Vagina (tissue), 2 donors: Measurements from ENCODE around the gene PGR.

Experiments used
- POLR2A ChIP-seq, 2 donors: fragments of 450-650 bp; IDR thresholded peaks; one replicate each; pipeline ENCODE4 v1.6.1; 2017; ENCODE audit warnings: antibody characterized with exemption in 2 of 2, mild to moderate bottlenecking in 2 of 2, moderate library complexity in 2 of 2
- POLR2AphosphoS5 ChIP-seq, 2 donors: sonication (generic); formaldehyde crosslinking; IDR thresholded peaks; one replicate each; pipeline ENCODE4 v1.9.0; 2017; ENCODE audit warnings: antibody characterized with exemption in 2 of 2, mild to moderate bottlenecking in 2 of 2, low read depth in 1 of 2; ENCODE audit not compliant: insufficient read depth in 1 of 2
- TF ChIP-seq, protein P1 (sequence below), 3 experiments: fragments of 450-650 bp in 2 of 3; fragments of 200-600 bp in 1 of 3; sonication (generic) in 1 of 3; IDR thresholded peaks; one replicate each; pipeline ENCODE4 v1.5.1; 2017 to 2019; ENCODE audit warnings: antibody characterized with exemption in 3 of 3, mild to moderate bottlenecking in 2 of 3, moderate library complexity in 2 of 3

- TF ChIP-seq POLR2A (IDR thresholded peaks at IDR 0.05) (no peak), POLR2AphosphoS5 (IDR thresholded peaks at IDR 0.05; ENCODE audit: insufficient read depth in 1 of 2, low read depth in 1 of 2) (peak in 1 of 2 donors; percentile 47)
- TF ChIP-seq, protein P1, sequence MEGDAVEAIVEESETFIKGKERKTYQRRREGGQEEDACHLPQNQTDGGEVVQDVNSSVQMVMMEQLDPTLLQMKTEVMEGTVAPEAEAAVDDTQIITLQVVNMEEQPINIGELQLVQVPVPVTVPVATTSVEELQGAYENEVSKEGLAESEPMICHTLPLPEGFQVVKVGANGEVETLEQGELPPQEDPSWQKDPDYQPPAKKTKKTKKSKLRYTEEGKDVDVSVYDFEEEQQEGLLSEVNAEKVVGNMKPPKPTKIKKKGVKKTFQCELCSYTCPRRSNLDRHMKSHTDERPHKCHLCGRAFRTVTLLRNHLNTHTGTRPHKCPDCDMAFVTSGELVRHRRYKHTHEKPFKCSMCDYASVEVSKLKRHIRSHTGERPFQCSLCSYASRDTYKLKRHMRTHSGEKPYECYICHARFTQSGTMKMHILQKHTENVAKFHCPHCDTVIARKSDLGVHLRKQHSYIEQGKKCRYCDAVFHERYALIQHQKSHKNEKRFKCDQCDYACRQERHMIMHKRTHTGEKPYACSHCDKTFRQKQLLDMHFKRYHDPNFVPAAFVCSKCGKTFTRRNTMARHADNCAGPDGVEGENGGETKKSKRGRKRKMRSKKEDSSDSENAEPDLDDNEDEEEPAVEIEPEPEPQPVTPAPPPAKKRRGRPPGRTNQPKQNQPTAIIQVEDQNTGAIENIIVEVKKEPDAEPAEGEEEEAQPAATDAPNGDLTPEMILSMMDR (IDR thresholded peaks at IDR 0.05): no peak
These were observed 95.5 kb downstream of the PGR start for GRCh38 chr11:101034076-101034475.
